Activated T-cell treated with anti-CD3 and anti-CD28 coated beads, Interleukin-2, amount 50 U/mL, for 4 hours (primary cell): ENCODE results near the gene TJP1. TPM values are rescaled to one million over a fixed set of nuclear protein-coding genes. Genes with fewer than 3 reads are reported as not detected.
"Not testable (repeated sequence)": the region's sequence is repeated elsewhere in the genome, so short reads cannot be mapped to it uniquely, and the experiment has no call there.

Source experiments
- ATAC-seq, 2 donors: fragments of 200-7000 bp; cut with Tn5 transposase; one replicate each; pipeline ENCODE4 v1.10.0; 2021
- DNase-seq: peaks from one replicate; pipeline ENCODE4 v3.0.0-alpha.2; 2020
- H3K27me3 Mint-ChIP-seq: one replicate; pipeline ENCODE4 v1.8.0; 2021; ENCODE audit warnings: low read depth, mixed read lengths
- H3K36me3 Mint-ChIP-seq: one replicate; pipeline ENCODE4 v1.8.0; 2022; ENCODE audit warnings: mixed read lengths; ENCODE audit not compliant: insufficient read depth
- H3K4me1 Mint-ChIP-seq: one replicate; pipeline ENCODE4 v1.8.0; 2021; ENCODE audit warnings: low read depth, mixed read lengths
- H3K4me3 Mint-ChIP-seq: one replicate; pipeline ENCODE4 v1.8.0; 2021; ENCODE audit warnings: mild to moderate bottlenecking, moderate library complexity, mixed read lengths
- H3K9me3 Mint-ChIP-seq: one replicate; pipeline ENCODE4 v1.8.0; 2021; ENCODE audit warnings: mixed read lengths
- total RNA-seq, 3 donors: library from RNA; stranded (reverse); gene quantifications; one replicate each; pipeline ENCODE4 v1.2.1, GENCODE V29; 2021

Gene TJP1
- total RNA-seq, 3 donors from 2014 or later, result 0.22 to 0.71 (median 0.24) TPM

DNA sequence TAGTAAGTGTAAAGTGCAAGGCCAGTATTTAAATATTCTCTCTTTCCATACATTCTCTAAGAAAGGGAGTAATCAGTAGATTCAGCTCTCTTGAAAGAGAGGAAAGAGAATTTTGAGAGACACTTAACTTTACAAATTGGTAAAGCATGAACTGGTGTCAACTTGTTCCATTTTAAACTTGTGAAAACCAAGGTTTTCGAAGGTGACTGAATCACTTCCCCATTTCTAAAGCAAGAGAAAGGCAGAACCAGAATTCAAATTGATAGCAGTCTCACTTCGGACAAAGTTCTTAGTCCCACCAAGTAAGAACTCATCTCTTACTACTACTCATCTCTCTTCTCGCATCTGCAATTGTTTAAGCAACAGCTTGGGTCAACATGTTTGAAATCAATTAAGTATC lies 22.4 kb downstream of the TJP1 start:
- no peak for ATAC-seq
- Mint-ChIP-seq H3K9me3 (peaks cover 3% of the 10 kb centered on the region), H3K4me1 (peaks cover 1% of the 10 kb centered on the region), H3K36me3 (no peaks in the 10 kb centered on the region), H3K4me3 (no peak overlapping the region), H3K27me3 (peaks cover 27% of the 10 kb centered on the region)
- no peak for DNase-seq

DNA sequence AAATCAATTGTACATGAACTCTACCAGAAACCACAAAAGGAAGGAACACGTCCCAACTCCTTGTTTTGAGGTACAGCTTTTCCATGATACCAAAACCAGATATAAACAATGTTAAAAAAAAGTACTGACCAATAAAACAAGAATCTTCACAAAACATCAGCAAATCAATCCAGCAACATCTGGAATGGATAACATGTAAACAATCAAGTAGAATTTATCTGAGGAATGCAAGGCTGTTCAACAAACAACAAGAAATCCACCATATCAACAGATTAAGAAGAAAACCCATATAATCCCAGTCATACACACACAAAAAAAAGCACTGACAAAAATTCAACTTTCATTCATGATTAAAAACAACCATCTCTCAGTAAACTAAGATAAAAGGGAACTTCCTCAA lies 26.7 kb downstream of the TJP1 start:
- Mint-ChIP-seq H3K9me3 (peaks cover 5% of the 10 kb centered on the region), H3K4me3 (no peak overlapping the region), H3K36me3 (no peaks in the 10 kb centered on the region), H3K27me3 (peaks cover 37% of the 10 kb centered on the region), H3K4me1 (peaks cover 1% of the 10 kb centered on the region)
- DNase-seq (no peak), ATAC-seq (no peak)

DNA sequence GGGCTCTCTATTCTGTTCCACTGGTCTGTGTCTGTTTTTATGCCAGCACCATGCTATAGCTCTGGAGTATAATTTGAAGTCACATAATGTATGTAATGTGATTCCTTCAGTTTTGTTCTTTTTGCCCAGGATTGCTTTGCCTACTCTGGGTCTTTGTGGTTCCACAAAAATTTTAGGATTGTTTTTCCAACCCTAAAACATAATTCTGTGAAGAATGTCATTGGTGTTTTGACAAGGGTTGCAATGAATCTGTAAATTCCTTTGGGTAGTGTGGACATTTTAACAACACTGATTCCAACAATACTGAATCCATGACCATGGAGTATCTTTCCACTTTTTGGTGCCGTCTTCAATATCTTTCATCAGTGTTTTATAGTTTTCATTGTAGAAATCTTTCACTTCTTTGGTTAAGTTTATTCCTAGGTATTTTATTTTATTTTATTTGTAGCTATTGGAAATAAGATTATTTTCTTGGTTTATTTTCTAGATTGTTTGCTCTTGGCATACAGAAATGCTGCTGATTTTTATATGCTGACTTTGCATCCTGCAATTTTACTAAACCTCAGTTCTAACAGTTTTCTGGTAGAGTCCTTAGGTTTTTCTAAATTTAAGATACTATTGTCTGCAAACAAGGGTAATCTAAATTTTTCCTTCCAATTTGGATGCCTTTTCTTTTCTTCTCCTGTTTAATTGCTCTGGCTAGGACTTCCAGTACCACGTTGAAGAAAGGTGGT lies 29.7 kb downstream of the TJP1 start:
- H3K36me3 Mint-ChIP-seq, result no peaks in the 10 kb centered on the region
- no peak overlapping the region for H3K4me3 Mint-ChIP-seq
- no peak for DNase-seq
- peaks cover 36% of the 10 kb centered on the region for H3K27me3 Mint-ChIP-seq
- no peaks in the 10 kb centered on the region for H3K4me1 Mint-ChIP-seq
- no peak for ATAC-seq
- H3K9me3 Mint-ChIP-seq, result peaks cover 3% of the 10 kb centered on the region

DNA sequence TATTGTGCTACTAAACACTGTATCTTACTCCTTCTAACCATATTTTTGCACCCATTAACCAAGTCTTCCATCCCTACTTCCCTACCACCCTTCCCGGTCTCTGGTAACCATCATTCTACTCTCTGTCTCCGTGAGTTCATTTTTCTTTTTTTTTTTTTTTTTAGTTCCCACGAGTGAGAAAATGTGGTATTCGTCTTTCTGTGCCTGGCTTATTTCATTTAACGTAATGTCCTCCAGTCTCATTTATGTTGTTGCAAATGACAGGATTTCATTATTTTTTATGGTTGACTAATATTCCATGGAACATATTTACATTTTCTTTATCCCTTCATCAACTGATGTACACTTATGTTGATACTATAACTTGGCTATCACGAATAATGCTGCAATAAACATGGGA lies 31.7 kb downstream of the TJP1 start:
- no peak overlapping the region for H3K4me3 Mint-ChIP-seq
- no peaks in the 10 kb centered on the region for H3K36me3 Mint-ChIP-seq
- H3K27me3 Mint-ChIP-seq, result peaks cover 25% of the 10 kb centered on the region
- no peaks in the 10 kb centered on the region for H3K4me1 Mint-ChIP-seq
- peaks cover 3% of the 10 kb centered on the region for H3K9me3 Mint-ChIP-seq
- DNase-seq, result no peak
- ATAC-seq, result no peak

DNA sequence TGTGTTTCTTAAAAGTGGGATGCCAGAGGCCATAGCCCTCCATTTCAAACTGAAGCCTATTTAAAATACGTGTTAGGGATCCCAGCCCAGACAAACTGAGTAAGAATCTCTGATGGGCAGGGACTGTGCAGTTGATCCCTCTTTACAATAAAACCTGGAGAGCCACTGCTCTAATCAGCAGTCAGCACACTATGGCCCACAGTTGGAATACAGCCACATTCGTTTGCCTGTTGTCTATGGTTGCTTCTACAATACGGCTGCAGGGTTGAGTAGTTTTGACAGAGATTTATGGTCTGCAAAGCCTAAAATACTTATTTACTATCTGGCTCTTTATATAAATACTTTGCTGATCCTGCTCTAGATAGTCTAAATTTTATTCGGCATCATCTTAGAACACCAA lies 32.4 kb downstream of the TJP1 start:
- peaks cover 3% of the 10 kb centered on the region for H3K9me3 Mint-ChIP-seq
- no peak for DNase-seq
- H3K4me3 Mint-ChIP-seq, result no peak overlapping the region
- no peaks in the 10 kb centered on the region for H3K36me3 Mint-ChIP-seq
- H3K27me3 Mint-ChIP-seq, result peaks cover 25% of the 10 kb centered on the region
- H3K4me1 Mint-ChIP-seq, result no peaks in the 10 kb centered on the region
- no peak for ATAC-seq

DNA sequence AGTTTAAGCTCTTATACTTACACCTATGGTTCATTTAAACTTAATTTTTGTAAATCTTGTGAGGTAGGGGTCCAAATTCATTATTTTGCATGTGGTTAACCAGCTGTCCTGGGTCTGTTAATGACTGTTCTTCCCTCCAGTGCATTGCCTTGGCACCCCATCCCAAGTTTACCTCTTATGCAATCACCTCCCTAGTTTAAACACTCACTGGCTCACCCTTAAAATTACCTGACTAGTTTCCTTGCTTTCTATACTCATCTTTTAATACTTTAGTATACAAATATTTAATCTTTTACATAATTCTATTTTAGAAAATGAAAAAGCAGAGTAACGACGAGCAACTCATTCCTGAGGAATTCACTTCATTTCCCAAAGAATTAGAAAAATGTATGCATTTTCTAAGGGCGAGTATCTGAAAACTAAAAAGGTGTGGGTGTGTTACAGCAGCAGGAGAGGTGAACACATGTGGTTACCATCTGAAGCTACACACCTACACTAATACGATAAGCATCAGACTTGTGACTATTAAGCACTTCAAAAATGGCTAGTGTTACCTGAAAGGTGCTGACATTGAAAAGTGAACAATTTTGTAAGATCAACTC lies 33.7 kb downstream of the TJP1 start:
- no peaks in the 10 kb centered on the region for H3K36me3 Mint-ChIP-seq
- no peaks in the 10 kb centered on the region for H3K4me1 Mint-ChIP-seq
- peaks cover 3% of the 10 kb centered on the region for H3K9me3 Mint-ChIP-seq
- ATAC-seq (no peak), DNase-seq (no peak)
- H3K27me3 Mint-ChIP-seq, result peaks cover 14% of the 10 kb centered on the region
- H3K4me3 Mint-ChIP-seq, result no peak overlapping the region

DNA sequence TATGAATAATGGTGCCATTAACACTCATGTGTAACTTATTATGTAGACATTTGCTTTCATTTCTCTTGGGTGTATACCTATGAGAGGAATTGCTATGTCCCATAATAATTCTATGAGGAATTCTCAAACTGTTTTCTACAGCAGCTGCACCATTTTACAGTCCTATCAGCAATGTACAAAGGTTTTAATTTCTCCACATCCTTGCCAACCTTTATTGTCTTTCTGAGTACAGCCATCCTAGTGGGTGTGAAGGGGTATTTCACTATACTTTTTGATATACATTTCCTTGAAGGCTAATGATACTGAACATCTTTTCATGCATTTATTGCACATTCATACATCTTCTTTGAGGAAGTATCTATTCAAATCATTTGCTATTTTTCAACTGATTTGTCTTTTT lies 34.5 kb downstream of the TJP1 start:
- no peaks in the 10 kb centered on the region for H3K36me3 Mint-ChIP-seq
- no peaks in the 10 kb centered on the region for H3K4me1 Mint-ChIP-seq
- H3K4me3 Mint-ChIP-seq, result no peak overlapping the region
- DNase-seq, result no peak
- H3K27me3 Mint-ChIP-seq, result peaks cover 10% of the 10 kb centered on the region
- ATAC-seq, result no peak
- peaks cover 3% of the 10 kb centered on the region for H3K9me3 Mint-ChIP-seq

DNA sequence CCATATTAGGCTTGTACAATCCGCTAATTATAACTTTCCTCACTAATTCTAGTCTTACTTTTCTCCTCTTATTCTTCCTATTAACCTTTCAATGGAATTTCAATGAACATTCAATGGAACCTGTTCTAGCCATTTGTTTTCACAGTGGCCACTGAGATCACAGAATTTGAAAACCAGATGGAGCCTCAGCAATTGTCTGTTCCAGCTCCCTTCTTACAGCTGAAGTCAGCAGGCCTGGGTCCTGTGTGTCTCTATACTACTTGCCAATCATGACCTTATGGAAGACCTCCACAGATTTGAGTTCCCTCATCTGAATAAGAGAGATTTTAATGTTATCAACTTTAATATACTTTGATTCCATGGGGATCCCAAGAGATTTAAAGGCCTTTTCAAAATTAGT lies 36.6 kb downstream of the TJP1 start:
- Mint-ChIP-seq H3K4me3 (no peak overlapping the region), H3K9me3 (no peaks in the 10 kb centered on the region), H3K4me1 (no peaks in the 10 kb centered on the region), H3K36me3 (no peaks in the 10 kb centered on the region), H3K27me3 (peaks cover 4% of the 10 kb centered on the region)
- DNase-seq (no peak), ATAC-seq (no peak)

DNA sequence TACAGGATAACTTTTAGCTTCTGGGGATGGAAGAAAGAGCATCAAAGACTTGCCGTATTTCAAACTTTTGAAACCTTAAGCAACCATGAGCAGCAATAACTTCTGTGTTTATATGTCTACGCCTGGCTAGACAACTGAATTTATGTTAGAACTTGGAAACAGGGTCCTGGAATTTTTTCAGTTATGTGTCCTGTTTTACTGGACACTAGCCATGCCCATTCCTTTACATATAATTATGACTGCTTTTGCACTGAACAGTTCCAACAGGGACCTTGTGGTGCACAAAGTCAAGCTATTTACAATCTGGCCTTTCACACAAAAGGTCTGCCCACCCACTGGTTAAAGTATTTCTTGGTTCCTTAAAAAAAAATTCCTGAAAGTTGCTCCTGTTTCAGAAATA lies 37.1 kb downstream of the TJP1 start:
- Mint-ChIP-seq H3K4me1 (no peaks in the 10 kb centered on the region), H3K9me3 (no peaks in the 10 kb centered on the region), H3K4me3 (no peak overlapping the region), H3K36me3 (no peaks in the 10 kb centered on the region), H3K27me3 (peaks cover 2% of the 10 kb centered on the region)
- ATAC-seq (no peak), DNase-seq (no peak)

DNA sequence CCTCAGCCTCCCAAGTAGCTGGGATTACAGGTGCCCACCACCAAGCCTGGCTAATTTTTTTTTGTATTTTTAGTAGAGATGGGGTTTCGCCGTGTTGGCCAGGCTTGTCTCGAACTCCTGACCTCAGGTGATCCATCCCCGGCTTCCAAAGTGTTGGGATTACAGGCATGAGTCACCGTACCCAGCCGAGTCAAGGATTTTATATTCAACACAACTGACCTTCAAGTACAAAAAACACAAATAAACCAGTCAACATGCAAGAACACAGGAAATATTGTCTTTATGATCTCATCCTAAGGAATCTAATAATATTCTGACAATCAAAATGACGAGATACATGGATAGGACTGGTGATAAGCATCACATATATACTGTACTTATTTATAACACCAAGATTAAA lies 37.9 kb downstream of the TJP1 start:
- no peak overlapping the region for H3K4me3 Mint-ChIP-seq
- DNase-seq, result no peak
- H3K27me3 Mint-ChIP-seq, result peaks cover 4% of the 10 kb centered on the region
- H3K4me1 Mint-ChIP-seq, result no peaks in the 10 kb centered on the region
- no peak for ATAC-seq
- no peaks in the 10 kb centered on the region for H3K36me3 Mint-ChIP-seq
- H3K9me3 Mint-ChIP-seq, result no peaks in the 10 kb centered on the region

DNA sequence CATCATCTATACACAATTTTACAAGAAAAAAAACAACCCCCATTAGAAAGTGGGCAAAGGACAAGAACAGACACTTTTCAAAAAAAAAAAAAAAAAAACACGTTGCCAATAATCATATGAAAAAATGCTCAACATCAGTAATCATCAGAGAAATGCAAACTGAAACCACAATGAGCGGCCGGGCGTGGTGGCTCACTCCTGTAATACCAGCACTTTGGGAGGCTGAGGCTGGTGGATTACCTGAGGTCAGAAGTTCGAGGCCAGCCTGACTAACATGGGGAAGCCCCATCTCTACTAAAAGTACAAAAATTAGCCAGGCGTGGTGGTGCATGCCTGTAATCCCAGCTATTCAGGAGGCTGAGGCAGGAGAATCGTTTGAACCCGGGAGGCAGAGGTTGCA lies 39.5 kb downstream of the TJP1 start:
- not testable (repeated sequence) for H3K4me1 Mint-ChIP-seq, H3K9me3 Mint-ChIP-seq, H3K27me3 Mint-ChIP-seq, ATAC-seq, H3K4me3 Mint-ChIP-seq, DNase-seq, H3K36me3 Mint-ChIP-seq

DNA sequence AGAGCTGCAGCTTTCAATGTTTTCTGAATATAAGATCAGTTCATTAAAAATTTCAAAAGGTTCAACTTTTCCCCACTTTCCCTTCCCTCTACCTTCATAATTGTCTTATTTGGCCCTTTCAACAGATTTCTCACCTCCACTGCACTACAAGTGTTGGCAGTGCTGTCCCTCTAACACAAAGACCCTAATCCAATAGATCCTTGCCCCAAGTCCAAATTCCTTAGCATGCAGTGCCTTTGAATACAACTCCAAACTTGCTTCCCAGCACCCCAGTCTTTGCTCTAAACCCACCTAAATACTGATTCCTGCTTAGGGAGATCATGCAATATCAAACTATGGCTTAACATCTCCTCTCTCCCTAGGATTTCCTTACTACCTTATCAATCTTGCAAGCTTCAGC lies 43.9 kb downstream of the TJP1 start:
- H3K4me1 Mint-ChIP-seq, result no peaks in the 10 kb centered on the region
- no peak for ATAC-seq
- no peaks in the 10 kb centered on the region for H3K9me3 Mint-ChIP-seq
- H3K27me3 Mint-ChIP-seq, result peaks cover 23% of the 10 kb centered on the region
- no peak overlapping the region for H3K4me3 Mint-ChIP-seq
- DNase-seq, result no peak
- no peaks in the 10 kb centered on the region for H3K36me3 Mint-ChIP-seq

DNA sequence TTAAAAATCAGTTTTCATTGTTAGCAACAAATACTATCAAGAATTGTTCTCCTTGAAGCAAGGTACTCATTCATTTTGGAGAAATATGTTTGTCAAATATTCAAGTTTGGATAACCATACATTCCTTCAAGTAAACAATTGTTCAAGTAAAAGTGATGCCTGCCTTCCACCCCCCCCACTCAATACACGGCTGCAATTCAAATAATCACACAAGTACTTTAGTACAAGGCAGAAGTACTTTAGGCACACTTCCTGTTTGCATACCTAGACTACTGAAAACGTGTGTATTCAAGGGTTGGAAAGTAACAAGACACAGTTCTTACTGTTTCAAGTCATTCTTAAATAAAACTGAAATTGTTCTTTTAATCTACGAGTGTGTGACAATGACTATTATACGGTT lies 45.4 kb downstream of the TJP1 start:
- no peak overlapping the region for H3K4me3 Mint-ChIP-seq
- H3K36me3 Mint-ChIP-seq, result no peaks in the 10 kb centered on the region
- H3K4me1 Mint-ChIP-seq, result no peaks in the 10 kb centered on the region
- no peaks in the 10 kb centered on the region for H3K9me3 Mint-ChIP-seq
- DNase-seq (no peak), ATAC-seq (no peak)
- peaks cover 24% of the 10 kb centered on the region for H3K27me3 Mint-ChIP-seq

DNA sequence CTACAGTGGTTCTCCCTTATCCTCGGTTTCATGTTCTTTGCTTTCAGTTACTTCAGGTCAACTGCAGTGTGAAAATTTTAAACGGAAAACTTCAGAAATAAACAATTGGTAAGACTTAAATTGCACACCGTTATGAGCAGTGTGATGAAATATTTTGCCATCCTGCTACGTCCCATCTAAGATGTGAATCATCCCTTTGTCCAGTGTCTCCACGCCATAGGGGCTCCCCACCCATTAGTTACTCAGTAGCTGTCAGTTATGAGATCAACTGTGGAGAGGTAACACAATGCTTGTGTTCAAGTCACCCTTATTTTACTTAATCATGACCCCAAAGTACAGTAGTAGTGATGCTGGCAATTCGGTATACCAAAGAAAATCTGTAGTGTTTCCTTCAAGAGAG lies 47.4 kb downstream of the TJP1 start:
- Mint-ChIP-seq H3K9me3 (no peaks in the 10 kb centered on the region), H3K4me3 (no peak overlapping the region), H3K4me1 (no peaks in the 10 kb centered on the region), H3K27me3 (peaks cover 24% of the 10 kb centered on the region), H3K36me3 (no peaks in the 10 kb centered on the region)
- DNase-seq (no peak), ATAC-seq (no peak)

DNA sequence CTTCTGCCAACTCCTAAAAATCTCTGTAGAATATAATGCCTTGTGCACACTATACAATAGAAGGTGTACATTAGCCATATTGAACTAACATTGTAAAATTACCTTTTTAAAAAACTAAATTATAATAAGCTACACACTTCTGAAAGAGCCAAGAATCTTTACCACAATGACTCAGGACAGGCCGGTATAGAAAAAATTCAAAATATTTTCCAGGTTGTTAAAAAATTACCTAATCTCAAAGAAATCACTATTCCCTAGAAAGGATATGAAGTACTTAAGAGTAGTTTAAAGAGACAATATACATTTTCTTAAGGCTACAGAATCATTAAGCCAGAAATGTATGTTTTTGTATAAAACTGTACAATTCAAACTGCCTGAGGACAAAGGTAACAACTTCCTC lies 48.5 kb downstream of the TJP1 start:
- peaks cover 20% of the 10 kb centered on the region for H3K27me3 Mint-ChIP-seq
- H3K4me1 Mint-ChIP-seq, result no peaks in the 10 kb centered on the region
- no peaks in the 10 kb centered on the region for H3K9me3 Mint-ChIP-seq
- ATAC-seq (no peak), DNase-seq (no peak)
- H3K36me3 Mint-ChIP-seq, result no peaks in the 10 kb centered on the region
- H3K4me3 Mint-ChIP-seq, result no peak overlapping the region
